ENCODE data around the gene ITGA7. TPM values are rescaled to one million over a fixed set of nuclear protein-coding genes. Genes with fewer than 3 reads are reported as not detected.

ITGA7 gene
- total RNA-seq, 1 donor from 2014 or later: 0.79 TPM

DNA sequence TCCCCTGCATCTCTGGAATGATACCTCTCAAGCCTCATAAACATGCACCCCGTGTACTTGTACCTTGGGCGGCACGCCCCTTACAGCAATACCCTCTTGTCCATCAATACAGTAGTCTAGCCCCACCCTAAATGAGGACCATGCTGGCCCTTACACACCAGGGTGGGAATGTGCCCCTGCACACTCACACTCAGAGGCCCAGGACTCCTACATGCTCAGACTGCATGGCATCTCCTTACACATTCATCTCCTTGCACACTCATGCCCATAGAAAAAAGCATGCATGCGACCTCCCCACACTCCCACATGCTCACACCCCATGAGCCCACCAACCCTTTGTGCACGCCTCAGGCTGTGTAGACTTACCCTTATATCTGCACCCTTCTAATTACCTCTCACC is 22.0 kb downstream of the ITGA7 start:
- TF ChIP-seq, protein P1, sequence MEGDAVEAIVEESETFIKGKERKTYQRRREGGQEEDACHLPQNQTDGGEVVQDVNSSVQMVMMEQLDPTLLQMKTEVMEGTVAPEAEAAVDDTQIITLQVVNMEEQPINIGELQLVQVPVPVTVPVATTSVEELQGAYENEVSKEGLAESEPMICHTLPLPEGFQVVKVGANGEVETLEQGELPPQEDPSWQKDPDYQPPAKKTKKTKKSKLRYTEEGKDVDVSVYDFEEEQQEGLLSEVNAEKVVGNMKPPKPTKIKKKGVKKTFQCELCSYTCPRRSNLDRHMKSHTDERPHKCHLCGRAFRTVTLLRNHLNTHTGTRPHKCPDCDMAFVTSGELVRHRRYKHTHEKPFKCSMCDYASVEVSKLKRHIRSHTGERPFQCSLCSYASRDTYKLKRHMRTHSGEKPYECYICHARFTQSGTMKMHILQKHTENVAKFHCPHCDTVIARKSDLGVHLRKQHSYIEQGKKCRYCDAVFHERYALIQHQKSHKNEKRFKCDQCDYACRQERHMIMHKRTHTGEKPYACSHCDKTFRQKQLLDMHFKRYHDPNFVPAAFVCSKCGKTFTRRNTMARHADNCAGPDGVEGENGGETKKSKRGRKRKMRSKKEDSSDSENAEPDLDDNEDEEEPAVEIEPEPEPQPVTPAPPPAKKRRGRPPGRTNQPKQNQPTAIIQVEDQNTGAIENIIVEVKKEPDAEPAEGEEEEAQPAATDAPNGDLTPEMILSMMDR (IDR thresholded peaks at IDR 0.05; ENCODE audit: insufficient read depth, low read length, severe bottlenecking): no peak
- H3K36me3 ChIP-seq (ENCODE audit: control insufficient read depth, insufficient read depth, low read length): no peaks in the 10 kb centered on the region
- FAIRE-seq (no peak), DNase-seq (ENCODE audit: low read depth) (no peak)
- H3K4me3 ChIP-seq (ENCODE audit: low read depth, low read length): no peak overlapping the region
- H3K27me3 ChIP-seq (ENCODE audit: control insufficient read depth, insufficient read depth, low read length): peaks cover 2% of the 10 kb centered on the region

DNA sequence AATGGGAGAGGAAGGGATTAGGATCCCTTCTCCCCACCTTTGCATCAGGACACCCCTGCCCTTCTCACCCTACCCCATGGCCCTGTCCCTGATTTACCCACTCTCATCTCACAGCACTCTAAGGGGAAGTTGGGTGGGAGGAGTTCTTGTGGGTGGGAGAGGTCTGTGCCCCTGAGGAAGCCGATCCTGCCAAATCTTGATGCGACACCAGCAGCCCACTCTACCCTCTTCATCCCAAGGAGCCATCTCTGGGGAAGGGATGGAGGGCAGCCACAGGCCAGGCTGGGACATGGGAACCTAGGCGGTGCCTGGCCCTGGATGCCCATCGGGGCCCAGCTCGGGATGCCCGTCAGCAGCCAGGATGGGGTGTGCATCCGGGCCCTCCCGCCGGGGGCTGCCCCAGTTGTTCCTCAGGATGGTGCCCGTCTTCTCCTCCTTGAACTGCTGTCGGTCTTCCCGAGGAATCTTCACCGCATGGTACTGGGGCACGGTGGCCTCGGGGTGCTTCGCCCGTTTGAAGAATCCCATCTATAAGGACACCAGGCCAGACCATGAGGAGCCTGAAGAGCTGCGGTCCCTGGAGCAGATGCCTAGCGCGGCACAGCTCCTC is 22.8 kb downstream of the ITGA7 start:
- no peaks in the 10 kb centered on the region for H3K36me3 ChIP-seq (ENCODE audit: control insufficient read depth, insufficient read depth, low read length)
- DNase-seq (ENCODE audit: low read depth) (no peak), FAIRE-seq (no peak)
- H3K4me3 ChIP-seq (ENCODE audit: low read depth, low read length): no peak overlapping the region
- TF ChIP-seq, protein P1 (IDR thresholded peaks at IDR 0.05; ENCODE audit: insufficient read depth, low read length, severe bottlenecking): no peak
- H3K27me3 ChIP-seq (ENCODE audit: control insufficient read depth, insufficient read depth, low read length): peaks cover 2% of the 10 kb centered on the region

DNA sequence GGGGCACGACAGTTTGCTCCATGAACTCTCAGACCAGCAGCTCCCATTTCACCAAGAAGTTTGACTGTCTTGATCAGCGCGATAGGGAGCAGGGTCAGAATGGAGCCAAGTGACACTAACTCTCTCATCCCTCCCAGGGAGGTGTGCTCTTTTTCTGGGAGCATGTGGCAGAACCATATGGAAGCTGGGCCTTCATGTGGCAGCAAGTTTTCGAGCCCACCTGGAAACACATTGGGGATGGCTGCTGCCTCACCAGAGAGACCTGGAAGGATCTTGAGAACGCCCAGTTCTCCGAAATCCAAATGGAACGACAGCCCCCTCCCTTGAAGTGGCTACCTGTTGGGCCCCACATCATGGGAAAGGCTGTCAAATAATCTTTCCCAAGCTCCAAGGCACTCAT is 24.0 kb downstream of the ITGA7 start:
- no peak for DNase-seq (ENCODE audit: low read depth)
- no peak for FAIRE-seq
- H3K36me3 ChIP-seq (ENCODE audit: control insufficient read depth, insufficient read depth, low read length): no peaks in the 10 kb centered on the region
- peaks cover 2% of the 10 kb centered on the region for H3K27me3 ChIP-seq (ENCODE audit: control insufficient read depth, insufficient read depth, low read length)
- H3K4me3 ChIP-seq (ENCODE audit: low read depth, low read length): no peak overlapping the region
- TF ChIP-seq, protein P1 (IDR thresholded peaks at IDR 0.05; ENCODE audit: insufficient read depth, low read length, severe bottlenecking): no peak

DNA sequence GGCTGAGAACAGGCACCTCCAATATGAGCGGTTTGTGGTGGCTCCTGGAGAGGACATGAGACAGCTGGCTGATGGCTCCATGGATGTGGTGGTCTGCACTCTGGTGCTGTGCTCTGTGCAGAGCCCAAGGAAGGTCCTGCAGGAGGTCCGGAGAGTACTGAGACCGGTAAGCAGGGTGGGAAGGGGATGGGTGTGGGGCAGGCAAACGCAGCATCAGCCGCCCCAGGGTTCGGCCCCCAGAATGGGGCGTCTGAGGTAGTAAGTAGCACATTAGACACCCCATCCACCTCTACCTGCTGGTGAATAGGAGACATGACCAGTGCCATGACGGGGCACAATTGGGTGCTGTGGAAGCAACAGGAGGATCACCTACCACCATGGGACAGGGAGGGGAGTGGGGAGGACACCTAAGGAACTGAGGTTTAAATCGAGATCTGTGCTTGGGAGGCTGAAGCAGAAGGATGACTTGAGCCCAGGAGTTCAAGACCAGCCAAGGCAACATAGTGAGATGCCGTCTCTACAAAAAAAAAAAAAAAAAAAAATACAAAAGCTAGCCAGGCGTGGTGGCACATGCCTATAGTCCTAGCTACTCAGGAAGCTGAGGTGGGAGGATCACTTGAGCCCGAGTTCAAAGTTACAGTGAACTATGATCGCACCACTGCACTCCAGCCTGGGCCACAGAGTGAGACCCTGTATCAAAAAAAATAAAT is 25.5 kb downstream of the ITGA7 start:
- DNase-seq (ENCODE audit: low read depth) (no peak), FAIRE-seq (no peak)
- TF ChIP-seq, protein P1 (IDR thresholded peaks at IDR 0.05; ENCODE audit: insufficient read depth, low read length, severe bottlenecking): no peak
- no peak overlapping the region for H3K4me3 ChIP-seq (ENCODE audit: low read depth, low read length)
- H3K36me3 ChIP-seq (ENCODE audit: control insufficient read depth, insufficient read depth, low read length): no peaks in the 10 kb centered on the region
- H3K27me3 ChIP-seq (ENCODE audit: control insufficient read depth, insufficient read depth, low read length): peaks cover 2% of the 10 kb centered on the region

DNA sequence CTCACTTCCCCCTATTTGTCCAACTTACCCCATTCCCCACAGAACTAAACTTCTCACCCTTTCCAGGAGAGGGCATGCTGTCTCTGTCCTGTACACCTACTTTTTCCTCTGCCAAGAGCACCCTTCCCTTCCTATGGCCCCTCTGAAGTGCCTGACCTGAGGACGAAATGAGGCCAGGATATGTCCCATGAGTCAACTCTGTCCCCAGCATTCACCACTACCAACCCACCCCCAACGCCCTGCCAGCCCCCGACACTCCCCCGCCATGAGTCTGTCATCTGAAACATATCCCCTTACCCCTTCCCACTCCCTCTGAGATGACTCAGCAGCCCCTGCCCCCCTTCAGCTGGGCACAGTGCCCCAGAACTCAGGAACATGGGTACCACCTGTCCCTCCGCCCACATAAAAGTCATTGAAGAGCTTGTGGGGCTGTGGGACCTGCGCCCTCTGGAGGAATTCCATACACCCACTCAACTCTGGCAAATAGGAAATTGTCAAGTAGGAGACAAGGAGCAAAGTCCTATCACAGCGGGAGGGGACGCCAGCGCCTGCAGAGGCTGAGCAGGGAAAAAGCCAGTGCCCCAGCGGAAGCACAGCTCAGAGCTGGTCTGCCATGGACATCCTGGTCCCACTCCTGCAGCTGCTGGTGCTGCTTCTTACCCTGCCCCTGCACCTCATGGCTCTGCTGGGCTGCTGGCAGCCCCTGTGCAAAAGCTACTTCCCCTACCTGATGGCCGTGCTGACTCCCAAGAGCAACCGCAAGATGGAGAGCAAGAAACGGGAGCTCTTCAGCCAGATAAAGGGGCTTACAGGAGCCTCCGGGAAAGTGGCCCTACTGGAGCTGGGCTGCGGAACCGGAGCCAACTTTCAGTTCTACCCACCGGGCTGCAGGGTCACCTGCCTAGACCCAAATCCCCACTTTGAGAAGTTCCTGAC is 26.3 kb downstream of the ITGA7 start:
- Histone ChIP-seq H3K36me3 (ENCODE audit: control insufficient read depth, insufficient read depth, low read length) (no peaks in the 10 kb centered on the region), H3K27me3 (ENCODE audit: control insufficient read depth, insufficient read depth, low read length) (peaks cover 2% of the 10 kb centered on the region), H3K4me3 (ENCODE audit: low read depth, low read length) (no peak overlapping the region)
- TF ChIP-seq, protein P1 (IDR thresholded peaks at IDR 0.05; ENCODE audit: insufficient read depth, low read length, severe bottlenecking): peak; percentile 49
- DNase-seq (ENCODE audit: low read depth) (peak; percentile 57), FAIRE-seq (no peak)
